GM12878 (cell line): ENCODE measurements around the gene TLX2.

ENCODE experiments used
- ATF3 ChIP-seq: IDR thresholded peaks from 2 replicates; pipeline ENCODE4 v1.6.1; 2011; ENCODE audit warnings: low read depth, mild to moderate bottlenecking, low read length, moderate library complexity, borderline replicate concordance; ENCODE audit errors: extremely low read depth
- BRCA1 ChIP-seq: IDR thresholded peaks from 2 replicates; pipeline ENCODE4 v1.6.1; 2011; ENCODE audit warnings: low read depth, low read length, improper control_type of control experiment
- CREM ChIP-seq: IDR thresholded peaks from 2 replicates; pipeline ENCODE4 v1.6.1; 2014; ENCODE audit warnings: antibody characterized with exemption, low read depth
- CTCF ChIP-seq, 3 experiments: IDR thresholded peaks in 2 of 3; conservative IDR thresholded peaks in 1 of 3; 2 replicates each; pipeline ENCODE4 v1.5.1; 2011; ENCODE audit warnings: low read depth in 3 of 3, low read length in 3 of 3, mild to moderate bottlenecking in 3 of 3, control low read depth in 2 of 3, moderate library complexity in 2 of 3, inconsistent platforms in 1 of 3, mixed read lengths in 1 of 3; ENCODE audit not compliant: control insufficient read depth in 2 of 3, insufficient read depth in 1 of 3; ENCODE audit errors: extremely low read depth in 1 of 3
- E2F4 ChIP-seq: IDR thresholded peaks from 2 replicates; pipeline ENCODE4 v1.6.1; 2012; ENCODE audit warnings: low read depth, low read length, improper control_type of control experiment
- EP300 ChIP-seq, 2 experiments: fragments of 150-350 bp in 1 of 2; IDR thresholded peaks; 2 replicates each; pipeline ENCODE4 v1.6.1; 2011 to 2012; ENCODE audit warnings: low read depth in 2 of 2, low read length in 2 of 2, borderline replicate concordance in 1 of 2, improper control_type of control experiment in 1 of 2, inconsistent platforms in 1 of 2; ENCODE audit not compliant: control insufficient read depth in 1 of 2
- HCFC1 ChIP-seq: fragments of 150-350 bp; IDR thresholded peaks from 2 replicates; pipeline ENCODE4 v1.6.1; 2014; ENCODE audit warnings: low read length
- HDGF ChIP-seq: fragments of 450-650 bp; IDR thresholded peaks from 2 replicates; pipeline ENCODE4 v1.6.1; 2016; ENCODE audit warnings: antibody characterized with exemption
- PML ChIP-seq: IDR thresholded peaks from 2 replicates; pipeline ENCODE4 v1.6.1; 2012; ENCODE audit warnings: low read length, inconsistent platforms
- POLR2AphosphoS5 ChIP-seq: IDR thresholded peaks from 2 replicates; pipeline ENCODE4 v1.6.1; 2011; ENCODE audit warnings: mild to moderate bottlenecking, low read length, inconsistent platforms
- POU2F2 ChIP-seq: IDR thresholded peaks from 3 replicates; pipeline ENCODE4 v1.6.1; 2011; ENCODE audit warnings: low read depth, mild to moderate bottlenecking, low read length, borderline replicate concordance
- USF2 ChIP-seq: IDR thresholded peaks from 2 replicates; pipeline ENCODE4 v1.6.1; 2011; ENCODE audit warnings: low read depth, low read length, improper control_type of control experiment, borderline replicate concordance
- YY1 ChIP-seq: IDR thresholded peaks from 2 replicates; pipeline ENCODE4 v1.6.1; 2011; ENCODE audit warnings: low read depth, mild to moderate bottlenecking, low read length
- ZBTB33 ChIP-seq: fragments of 450-650 bp; IDR thresholded peaks from 2 replicates; pipeline ENCODE4 v1.6.1; 2017; ENCODE audit warnings: mild to moderate bottlenecking

- TF ChIP-seq ZBTB33 (no peak), POU2F2 (0 out of 3 replicates have a peak, but pooled peaks have one; percentile 3), ATF3 (no peak), EP300 (IDR thresholded peaks at IDR 0.05; ENCODE audit: borderline replicate concordance in 1 of 2, control insufficient read depth in 1 of 2, low read depth in 2 of 2, low read length in 2 of 2) (no peak), CTCF (IDR thresholded peaks at IDR 0.05 in 2 of 3, conservative IDR thresholded peaks at IDR 0.05 in 1 of 3; ENCODE audit: control insufficient read depth in 2 of 3, extremely low read depth in 1 of 3, insufficient read depth in 1 of 3, low read depth in 3 of 3, low read length in 3 of 3) (peak; percentile 46 to 59 (median 49)), BRCA1 (no peak), HDGF (no peak), YY1 (peak; percentile 10; the same call in 1 of the 2 replicates), CREM (no peak), USF2 (no peak), PML (no peak), E2F4 (no peak), POLR2AphosphoS5 (peak; percentile 70; the same call in 1 of the 2 replicates), HCFC1 (no peak)
Observed at GRCh38 chr2:74502720-74503505, 11.3 kb upstream of the TLX2 start.
